ENCODE measurements around the gene GALNT18. TPM values are rescaled to one million over a fixed set of nuclear protein-coding genes. Genes with fewer than 3 reads are reported as not detected.

The GALNT18 gene
- total RNA-seq, 1 donor: 2.4 TPM

DNA sequence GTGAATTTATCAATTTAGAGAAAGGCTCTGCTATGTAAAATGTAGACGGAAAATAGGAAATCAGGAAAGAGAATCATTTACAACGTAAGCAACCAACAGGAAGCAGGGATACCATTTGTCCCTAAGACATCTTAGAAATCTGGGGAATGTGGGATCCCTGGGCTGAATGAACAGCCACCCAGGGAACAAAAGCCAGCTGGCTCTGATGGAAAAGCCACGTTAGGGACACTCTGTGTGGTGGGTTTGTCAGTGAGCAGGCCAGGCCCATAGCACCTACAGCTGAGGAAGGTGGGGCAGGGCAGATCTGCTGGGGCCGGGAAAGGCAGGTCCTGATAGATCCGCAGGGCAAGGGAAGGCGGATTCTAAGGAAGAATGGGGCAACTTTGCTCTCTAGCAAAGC lies 181.7 kb downstream of the GALNT18 start:
- H3K4me3 ChIP-seq (ENCODE audit: low read depth, low read length): no peak overlapping the region
- DNase-seq (ENCODE audit: low read depth): no peak
- TF ChIP-seq CTCF (IDR thresholded peaks at IDR 0.05; ENCODE audit: insufficient read depth, low read length): no peak

DNA sequence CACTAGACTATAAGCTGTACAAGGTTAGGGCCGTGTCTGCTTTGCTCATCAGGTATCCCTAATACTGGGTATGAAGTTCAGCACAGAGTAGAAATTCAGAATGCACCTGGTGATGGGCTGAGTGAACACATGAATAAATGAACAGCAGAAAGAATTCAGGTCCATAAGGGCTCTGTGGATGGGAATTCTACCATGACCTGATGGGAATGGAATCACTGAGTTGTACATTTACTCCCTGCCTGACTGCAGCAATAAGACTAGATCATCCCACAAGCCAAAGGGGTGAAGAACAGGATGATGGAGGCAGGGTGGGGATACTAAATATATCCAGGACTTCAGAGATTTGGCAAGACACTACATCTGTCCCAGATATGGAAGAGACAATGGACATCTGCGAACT lies 182.2 kb downstream of the GALNT18 start:
- no peak for DNase-seq (ENCODE audit: low read depth)
- no peak overlapping the region for H3K4me3 ChIP-seq (ENCODE audit: low read depth, low read length)
- no peak for TF ChIP-seq CTCF (IDR thresholded peaks at IDR 0.05; ENCODE audit: insufficient read depth, low read length)

DNA sequence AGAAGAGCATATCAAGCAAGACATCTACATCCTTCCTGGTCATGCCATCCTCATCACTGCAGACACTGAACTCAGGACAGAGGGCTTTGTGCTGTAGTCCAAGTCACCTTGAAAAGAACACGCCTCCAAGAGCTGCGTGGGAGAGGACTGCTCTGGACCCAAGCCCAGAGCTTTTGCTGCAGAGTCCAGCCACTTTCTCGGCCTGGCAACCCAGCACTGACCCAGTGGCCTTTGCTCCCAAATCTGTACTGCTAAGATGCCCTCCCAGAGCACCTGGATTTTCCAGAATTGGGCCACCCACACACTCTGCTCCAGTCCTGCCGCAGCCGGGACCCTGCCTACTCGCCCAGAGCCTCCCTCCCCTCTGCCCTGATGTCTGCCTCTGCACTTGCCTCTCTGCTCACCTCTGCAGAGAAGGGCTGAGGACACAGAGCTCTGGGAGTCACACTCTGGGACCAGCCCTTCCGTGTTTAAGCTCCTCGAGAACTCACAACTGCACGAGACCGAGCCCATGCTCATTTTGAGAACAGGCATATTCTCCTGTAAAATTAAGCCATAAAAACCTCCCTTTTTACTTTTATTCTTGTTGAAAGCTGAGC lies 185.0 kb downstream of the GALNT18 start:
- no peak overlapping the region for H3K4me3 ChIP-seq (ENCODE audit: low read depth, low read length)
- DNase-seq (ENCODE audit: low read depth): no peak
- TF ChIP-seq CTCF (IDR thresholded peaks at IDR 0.05; ENCODE audit: insufficient read depth, low read length): no peak

- DNase-seq (ENCODE audit: low read depth): no peak
- no peak for TF ChIP-seq CTCF (IDR thresholded peaks at IDR 0.05; ENCODE audit: insufficient read depth, low read length)
- no peak overlapping the region for H3K4me3 ChIP-seq (ENCODE audit: low read depth, low read length)
These were observed 186.2 kb downstream of the GALNT18 start for GRCh38 chr11:11435635-11436034.

DNA sequence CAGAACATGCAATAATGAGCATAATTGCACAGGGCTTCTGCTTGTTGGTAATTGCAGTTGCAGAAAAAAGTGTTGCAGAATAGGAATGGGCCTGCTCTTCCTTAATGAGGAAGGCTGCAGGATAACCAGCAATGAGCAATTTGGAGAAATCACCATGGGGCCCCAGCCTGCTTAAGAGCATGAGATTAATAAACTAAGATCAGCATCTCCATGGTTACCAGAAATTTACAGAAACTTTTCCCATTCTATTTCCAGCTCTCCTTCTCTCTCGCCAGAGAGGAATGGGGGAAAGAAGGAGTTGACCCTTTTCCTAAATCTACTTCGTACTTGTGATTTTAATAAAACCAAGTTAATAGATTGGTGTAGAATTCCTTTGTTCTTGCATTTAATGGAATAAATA lies 187.8 kb downstream of the GALNT18 start:
- no peak for TF ChIP-seq CTCF (IDR thresholded peaks at IDR 0.05; ENCODE audit: insufficient read depth, low read length)

GRCh38 chr11:11432621-11433319 lies 189.0 kb downstream of the GALNT18 start:
- no peak for TF ChIP-seq CTCF (IDR thresholded peaks at IDR 0.05; ENCODE audit: insufficient read depth, low read length)
- H3K4me3 ChIP-seq (ENCODE audit: low read depth, low read length): no peak overlapping the region

More for the DNA sequence above, 187.8 kb downstream of the GALNT18 start:
- no peak for DNase-seq (ENCODE audit: low read depth)
- no peak overlapping the region for H3K4me3 ChIP-seq (ENCODE audit: low read depth, low read length)

More at GRCh38 chr11:11432621-11433319, 189.0 kb downstream of the GALNT18 start:
- DNase-seq (ENCODE audit: low read depth): no peak
